Measurements from ENCODE around the gene PRKD1. TPM values are rescaled to one million over a fixed set of nuclear protein-coding genes. Genes with fewer than 3 reads are reported as not detected.

PRKD1 gene
- total RNA-seq, 1 experiment from 2014 or later = not detected

- H3K4me2 ChIP-seq (ENCODE audit: low read length) = no peak overlapping the region
- H3K4me1 ChIP-seq (ENCODE audit: control insufficient read depth in 1 of 2, insufficient read depth in 2 of 2, low read length in 2 of 2) = no peaks in the 10 kb centered on the region
- H3K27ac ChIP-seq (ENCODE audit: low read depth, low read length) = no peak overlapping the region
- ChIA-PET RAD21 (ENCODE audit: low non-redundant PET in 1 of 2, low total read pairs in 2 of 2, uncharacterized antibody in 2 of 2, unreplicated experiment in 2 of 2) (no interaction called here), POLR2A (no interaction called here), CTCF (no interaction called here)
- ATAC-seq (no peak), DNase-seq (ENCODE audit: low read depth, low spot score) (no peak)
- no peak overlapping the region for H3K9ac ChIP-seq (ENCODE audit: low read length)
- BruUV-seq (replicated peaks) = no TSS peak
- H3K9me3 ChIP-seq (ENCODE audit: control insufficient read depth in 1 of 2, insufficient read depth in 1 of 2, low read depth in 1 of 2, low read length in 2 of 2) = peaks cover 7 to 20% of the 10 kb centered on the region in 2 experiments; a peak in 1 of 4 replicates
- intact Hi-C loops (cut with micrococcal nuclease) = no loop called here
- H3K4me3 ChIP-seq (replicated peaks in 1 of 2; ENCODE audit: low read depth in 1 of 2, low read length in 2 of 2) = no peak overlapping the region
- H3K9me2 ChIP-seq (ENCODE audit: insufficient read depth) = no peaks in the 10 kb centered on the region
- no peaks in the 10 kb centered on the region for H3K27me3 ChIP-seq (ENCODE audit: insufficient read depth, low read length)
- TF ChIP-seq EGR1 (IDR thresholded peaks at IDR 0.05; ENCODE audit: low read depth) (no peak), CEBPB (IDR thresholded peaks at IDR 0.05; ENCODE audit: low read depth) (no peak), EZH2phosphoT487 (IDR thresholded peaks at IDR 0.05; ENCODE audit: borderline replicate concordance) (no peak), REST (IDR thresholded peaks at IDR 0.05; ENCODE audit: low read depth) (no peak), SP1 (IDR thresholded peaks at IDR 0.05; ENCODE audit: low read depth) (no peak), YY1 (IDR thresholded peaks at IDR 0.05; ENCODE audit: extremely low read depth, insufficient replicate concordance, low read depth, low read length) (no peak), ZNF274 (IDR thresholded peaks at IDR 0.05; ENCODE audit: low read depth, low read length) (no peak)
- TF ChIP-seq, protein P1, sequence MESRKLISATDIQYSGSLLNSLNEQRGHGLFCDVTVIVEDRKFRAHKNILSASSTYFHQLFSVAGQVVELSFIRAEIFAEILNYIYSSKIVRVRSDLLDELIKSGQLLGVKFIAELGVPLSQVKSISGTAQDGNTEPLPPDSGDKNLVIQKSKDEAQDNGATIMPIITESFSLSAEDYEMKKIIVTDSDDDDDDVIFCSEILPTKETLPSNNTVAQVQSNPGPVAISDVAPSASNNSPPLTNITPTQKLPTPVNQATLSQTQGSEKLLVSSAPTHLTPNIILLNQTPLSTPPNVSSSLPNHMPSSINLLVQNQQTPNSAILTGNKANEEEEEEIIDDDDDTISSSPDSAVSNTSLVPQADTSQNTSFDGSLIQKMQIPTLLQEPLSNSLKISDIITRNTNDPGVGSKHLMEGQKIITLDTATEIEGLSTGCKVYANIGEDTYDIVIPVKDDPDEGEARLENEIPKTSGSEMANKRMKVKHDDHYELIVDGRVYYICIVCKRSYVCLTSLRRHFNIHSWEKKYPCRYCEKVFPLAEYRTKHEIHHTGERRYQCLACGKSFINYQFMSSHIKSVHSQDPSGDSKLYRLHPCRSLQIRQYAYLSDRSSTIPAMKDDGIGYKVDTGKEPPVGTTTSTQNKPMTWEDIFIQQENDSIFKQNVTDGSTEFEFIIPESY (IDR thresholded peaks at IDR 0.05; ENCODE audit: extremely low read depth, insufficient replicate concordance, low read length) = no peak
- H4K20me1 ChIP-seq (ENCODE audit: insufficient read depth) = no peaks in the 10 kb centered on the region
- no peak overlapping the region for H2AFZ ChIP-seq (ENCODE audit: low read depth, low read length, poor library complexity, severe bottlenecking)
- no peaks in the 10 kb centered on the region for H3K36me3 ChIP-seq (ENCODE audit: control insufficient read depth in 1 of 2, insufficient read depth in 2 of 2, low read length in 2 of 2)
- H3K79me2 ChIP-seq (ENCODE audit: insufficient read depth, low read length) = no peaks in the 10 kb centered on the region
Observed at GRCh38 chr14:29722831-29723230, 204.8 kb downstream of the PRKD1 start.

All from HCT116 (cell line).